Left lobe of liver (tissue), 2 donors: ENCODE measurements around the gene ENTR1. TPM values are rescaled to one million over a fixed set of nuclear protein-coding genes. Genes with fewer than 3 reads are reported as not detected.

Experiments used
- ATAC-seq: fragments of 200-7000 bp; cut with Tn5 transposase; one replicate; pipeline ENCODE4 v1.9.1; 2020; ENCODE audit warnings: mild to moderate bottlenecking, moderate library complexity
- DNase-seq: peaks from one replicate; pipeline ENCODE4 v3.0.0-alpha.2; 2020; ENCODE audit warnings: low spot score
- total RNA-seq: library from RNA; stranded (reverse); gene quantifications from one replicate; pipeline ENCODE4 v1.2.1, GENCODE V29; 2021
- donor health status: DM: no; HTN: no; CAD: no; lungs with moderate emphysema.
- donor health status: DM: no; HTN: yes; CAD: no.

ENTR1 gene
- total RNA-seq, 1 donor from 2014 or later, result 39.5 TPM

- peak; percentile 41 for ATAC-seq
Measured at GRCh38 chr9:136399176-136400037, 11.0 kb downstream of the ENTR1 start.

GRCh38 chr9:136398286-136398685 is 12.1 kb downstream of the ENTR1 start:
- no peak for DNase-seq
- no peak for ATAC-seq

More at GRCh38 chr9:136399176-136400037, 11.0 kb downstream of the ENTR1 start:
- no peak for DNase-seq

- ATAC-seq (no peak), DNase-seq (no peak)
Measured at GRCh38 chr9:136397643-136398042, 12.8 kb downstream of the ENTR1 start.

GRCh38 chr9:136396219-136396515 is 14.2 kb downstream of the ENTR1 start:
- peak; percentile 30 for ATAC-seq
- DNase-seq, result no peak

GRCh38 chr9:136395345-136396218 is 14.8 kb downstream of the ENTR1 start:
- DNase-seq, result peak; percentile 93

GRCh38 chr9:136395020-136395340 is 15.4 kb downstream of the ENTR1 start:
- ATAC-seq, result no peak
- no peak for DNase-seq

More at GRCh38 chr9:136395345-136396218, 14.8 kb downstream of the ENTR1 start:
- peak; percentile 71 for ATAC-seq

- no peak for ATAC-seq
- DNase-seq, result no peak
Measured at GRCh38 chr9:136394312-136395019, 15.9 kb downstream of the ENTR1 start.

- ATAC-seq, result no peak
- DNase-seq, result no peak
Measured at GRCh38 chr9:136393531-136393930, 16.9 kb downstream of the ENTR1 start.

GRCh38 chr9:136392538-136393449 is 17.6 kb downstream of the ENTR1 start:
- ATAC-seq, result no peak
- DNase-seq, result no peak

- ATAC-seq, result no peak
- DNase-seq, result no peak
Measured at GRCh38 chr9:136391737-136392537, 18.5 kb downstream of the ENTR1 start.

- DNase-seq (no peak), ATAC-seq (no peak)
Measured at GRCh38 chr9:136389396-136389795, 21.0 kb downstream of the ENTR1 start.

GRCh38 chr9:136387217-136387616 is 23.2 kb downstream of the ENTR1 start:
- peak; percentile 80 for DNase-seq
- ATAC-seq, result peak; percentile 93

- no peak for ATAC-seq
- DNase-seq, result no peak
Measured at GRCh38 chr9:136386018-136386417, 24.4 kb downstream of the ENTR1 start.

- no peak for DNase-seq
- no peak for ATAC-seq
Measured at GRCh38 chr9:136385015-136385414, 25.4 kb downstream of the ENTR1 start.

GRCh38 chr9:136383436-136383835 is 27.0 kb downstream of the ENTR1 start:
- ATAC-seq, result no peak
- no peak for DNase-seq

GRCh38 chr9:136381966-136382513 is 28.4 kb downstream of the ENTR1 start:
- ATAC-seq, result no peak
- no peak for DNase-seq

GRCh38 chr9:136381311-136381710 is 29.1 kb downstream of the ENTR1 start:
- ATAC-seq, result no peak
- no peak for DNase-seq

- ATAC-seq (no peak), DNase-seq (no peak)
Measured at GRCh38 chr9:136380381-136380780, 30.0 kb downstream of the ENTR1 start.

- ATAC-seq (no peak), DNase-seq (no peak)
Measured at GRCh38 chr9:136379891-136380290, 30.5 kb downstream of the ENTR1 start.
